NCI-H1694 treated with DMSO at 0.1 percent for 48 hours (cell line): ENCODE measurements around the gene EMP2.

Experiments
- DNase-seq: peaks from one replicate; lab custom pipeline; 2025; lab: John Stamatoyannopoulos, UW

The EMP2 gene

GRCh38 chr16:10490141-10490540 is 90.3 kb downstream of the EMP2 start:
- DNase-seq: no peak

GRCh38 chr16:10485698-10486382 is 94.6 kb downstream of the EMP2 start:
- DNase-seq: no peak

GRCh38 chr16:10485159-10485558 is 95.2 kb downstream of the EMP2 start:
- DNase-seq: no peak

- DNase-seq: no peak
Measured at GRCh38 chr16:10480151-10480550, 100.2 kb downstream of the EMP2 start.
